B cell (primary cell): ENCODE data around the gene RNF114. TPM values are rescaled to one million over a fixed set of nuclear protein-coding genes. Genes with fewer than 3 reads are reported as not detected.

Source experiments
- ATAC-seq: fragments of 200-7000 bp; cut with Tn5 transposase; one replicate; pipeline ENCODE4 v1.10.0; 2021; ENCODE audit warnings: low read depth, mild to moderate bottlenecking, moderate number of reproducible peaks, moderate library complexity
- CTCF ChIA-PET: fragments of 350-600 bp; sonication (Branson Sonifier 250); formaldehyde crosslinking; loops from one replicate; lab custom pipeline; 2021; ENCODE audit warnings: antibody characterized with exemption, inconsistent platforms; lab: Charles Lee
- POLR2A ChIA-PET: fragments of 350-600 bp; sonication (Branson Sonifier 250); formaldehyde crosslinking; loops from one replicate; lab custom pipeline; 2021; ENCODE audit warnings: antibody characterized with exemption; lab: Charles Lee
- DNase-seq: peaks from one replicate; pipeline ENCODE4 v3.0.0; 2013
- H2AFZ ChIP-seq: 2 replicates; pipeline ENCODE4 v1.6.1; 2012; ENCODE audit warnings: mild to moderate bottlenecking, low read depth, low read length; ENCODE audit not compliant: insufficient read depth, poor library complexity, severe bottlenecking
- H3K27ac ChIP-seq, 2 donors: 1 replicate in 1 of 2; 2 replicates in 1 of 2; pipeline ENCODE4 v1.5.1; 2012 to 2013; ENCODE audit warnings: low read length in 2 of 2, mild to moderate bottlenecking in 2 of 2, moderate library complexity in 1 of 2
- H3K27me3 ChIP-seq, 4 experiments: fragments of 200-600 bp in 1 of 4; sonication (generic) in 1 of 4; replicated peaks in 1 of 4; 1 replicate in 2 of 4; 2 replicates in 2 of 4; pipeline versions ENCODE4 v1.6.1 to v1.7.0; 2013 to 2016; ENCODE audit warnings: low read length in 3 of 4, mild to moderate bottlenecking in 2 of 4, mixed read lengths in 1 of 4, moderate library complexity in 1 of 4; ENCODE audit not compliant: insufficient read depth in 4 of 4, control insufficient read depth in 3 of 4; ENCODE audit errors: control extremely low read depth in 1 of 4
- H3K36me3 ChIP-seq, 2 experiments: replicated peaks in 1 of 2; 1 replicate in 1 of 2; 2 replicates in 1 of 2; pipeline versions ENCODE4 v1.6.1 to v1.7.1; 2013; ENCODE audit warnings: low read length in 1 of 2; ENCODE audit not compliant: insufficient read depth in 2 of 2, control insufficient read depth in 1 of 2; ENCODE audit errors: control extremely low read depth in 1 of 2, extremely low read depth in 1 of 2
- H3K4me1 ChIP-seq, 2 donors: fragments of 200-600 bp in 1 of 2; sonication (generic) in 1 of 2; 1 replicate in 1 of 2; 2 replicates in 1 of 2; pipeline versions ENCODE4 v1.5.1 to v1.6.1; 2013 to 2017; ENCODE audit warnings: low read length in 2 of 2; ENCODE audit not compliant: control insufficient read depth in 2 of 2, insufficient read depth in 2 of 2
- H3K4me2 ChIP-seq: replicated peaks from 2 replicates; pipeline ENCODE3; 2012; ENCODE audit warnings: mild to moderate bottlenecking, low read depth, low read length; ENCODE audit not compliant: poor library complexity, severe bottlenecking
- H3K4me3 ChIP-seq, 5 experiments: fragments of 200-600 bp in 1 of 5; sonication (generic) in 1 of 5; 1 replicate in 3 of 5; 2 replicates in 2 of 5; pipeline versions ENCODE4 v1.5.1 to v1.7.0; 2011 to 2016; ENCODE audit warnings: low read length in 4 of 5, mild to moderate bottlenecking in 4 of 5, low read depth in 2 of 5, control low read depth in 1 of 5, moderate library complexity in 1 of 5; ENCODE audit not compliant: insufficient read depth in 1 of 5; ENCODE audit errors: control extremely low read depth in 1 of 5, extremely low read depth in 1 of 5
- H3K79me2 ChIP-seq: fragments of 200-600 bp; sonication (generic); one replicate; pipeline ENCODE4 v1.6.0; 2016; ENCODE audit warnings: low read length; ENCODE audit not compliant: control insufficient read depth, insufficient read depth
- H3K9ac ChIP-seq: fragments of 200-600 bp; sonication (generic); 2 replicates; pipeline ENCODE4 v1.6.1; 2017; ENCODE audit warnings: mild to moderate bottlenecking, low read length, moderate library complexity
- H3K9me3 ChIP-seq, 3 donors: one replicate each; pipeline versions ENCODE4 v1.6.1 to v1.7.1; 2013; ENCODE audit warnings: low read length in 2 of 3; ENCODE audit not compliant: control insufficient read depth in 2 of 3, insufficient read depth in 1 of 3; ENCODE audit errors: control extremely low read depth in 1 of 3
- H4K20me1 ChIP-seq: 2 replicates; pipeline ENCODE4 v1.6.0; 2012; ENCODE audit warnings: mild to moderate bottlenecking, low read length; ENCODE audit not compliant: insufficient read depth, control insufficient read depth, poor library complexity, severe bottlenecking
- H3K27ac Mint-ChIP-seq: one replicate; pipeline ENCODE4 v1.8.0; 2021; ENCODE audit warnings: mixed read lengths
- H3K27me3 Mint-ChIP-seq: one replicate; pipeline ENCODE4 v1.8.0; 2021; ENCODE audit warnings: mixed read lengths
- H3K4me1 Mint-ChIP-seq: one replicate; pipeline ENCODE4 v1.8.0; 2021; ENCODE audit warnings: mixed read lengths
- H3K4me3 Mint-ChIP-seq: one replicate; pipeline ENCODE4 v1.8.0; 2021; ENCODE audit warnings: mixed read lengths
- H3K9me3 Mint-ChIP-seq: one replicate; pipeline ENCODE4 v1.8.0; 2022; ENCODE audit warnings: mixed read lengths; ENCODE audit not compliant: insufficient read depth
- EZH2 ChIP-seq: IDR thresholded peaks from 2 replicates; pipeline ENCODE4 v1.6.1; 2012; ENCODE audit warnings: borderline replicate concordance, low read depth, mild to moderate bottlenecking, moderate library complexity, low read length; ENCODE audit not compliant: insufficient read depth, poor library complexity, severe bottlenecking
- WGBS: methylation state at CpG from one replicate; pipeline ENCODE4 v1.1.5; 2013; ENCODE audit warnings: missing lambda C conversion rate; ENCODE audit not compliant: insufficient coverage; 5-methylcytosine and 5-hydroxymethylcytosine counted together
- intact Hi-C: fragments of 100-400 bp; cut with micrococcal nuclease; formaldehyde crosslinking; loops from one replicate; pipeline ENCODE4 v1.10.0; 2022
- polyA plus RNA-seq: library from polyadenylated mRNA; depleted of rRNA; stranded (reverse); fragments of >200 nt; gene quantifications from 2 replicates; pipeline ENCODE4 v1.2.3, GENCODE V29; 2012
- total RNA-seq, 2 donors: library from RNA; stranded (reverse); fragments of 120-200 nt in 1 of 2; gene quantifications; 1 replicate in 1 of 2; 2 replicates in 1 of 2; pipeline versions ENCODE4 v1.2.3 to v1.2.4, GENCODE V29; 2013 to 2022
- TF ChIP-seq, protein P1 (sequence below): fragments of 200-600 bp; IDR thresholded peaks from one replicate; pipeline ENCODE4 v1.8.0; 2022; ENCODE audit warnings: antibody characterized with exemption, mild to moderate bottlenecking

Gene RNF114
- total and polyA plus RNA-seq, 2 donors (not counting 1 experiment from before 2014, with no cell fraction given), result 81.7 to 117 TPM

- H3K9me3 ChIP-seq, result peaks cover 0 to 3% (median 0%) of the 10 kb centered on the region in 3 donors
- ChIA-PET CTCF (interaction anchor here (0.8 to 1.8 kb wide), 2 partner anchors 85 to 193 kb away, joined by 4 to 25 read pairs; no protein-coding TSS in a partner anchor), POLR2A (no interaction called here)
- ATAC-seq, result no peak
- intact Hi-C loops, result no loop called here
- H3K79me2 ChIP-seq, result no peaks in the 10 kb centered on the region
- H3K27me3 ChIP-seq, result peaks cover 0 to 6% (median 0%) of the 10 kb centered on the region in 4 experiments
- H2AFZ ChIP-seq, result no peak overlapping the region
- H3K36me3 ChIP-seq, result no peaks in the 10 kb centered on the region
- no peak overlapping the region for H3K27ac ChIP-seq
- H3K9ac ChIP-seq, result no peak overlapping the region
- H3K4me2 ChIP-seq, result no peak overlapping the region
- no CpG with 5 or more reads among the region's 4 CpGs for WGBS
- no peak overlapping the region for H3K4me3 ChIP-seq
- peaks cover 11 to 16% of the 10 kb centered on the region in 2 donors for H3K4me1 ChIP-seq
- no peak for DNase-seq
- Mint-ChIP-seq H3K27ac (no peak overlapping the region), H3K4me1 (peaks cover 14% of the 10 kb centered on the region), H3K27me3 (no peaks in the 10 kb centered on the region), H3K4me3 (no peak overlapping the region), H3K9me3 (no peaks in the 10 kb centered on the region)
- no peak for TF ChIP-seq EZH2
- TF ChIP-seq, protein P1, sequence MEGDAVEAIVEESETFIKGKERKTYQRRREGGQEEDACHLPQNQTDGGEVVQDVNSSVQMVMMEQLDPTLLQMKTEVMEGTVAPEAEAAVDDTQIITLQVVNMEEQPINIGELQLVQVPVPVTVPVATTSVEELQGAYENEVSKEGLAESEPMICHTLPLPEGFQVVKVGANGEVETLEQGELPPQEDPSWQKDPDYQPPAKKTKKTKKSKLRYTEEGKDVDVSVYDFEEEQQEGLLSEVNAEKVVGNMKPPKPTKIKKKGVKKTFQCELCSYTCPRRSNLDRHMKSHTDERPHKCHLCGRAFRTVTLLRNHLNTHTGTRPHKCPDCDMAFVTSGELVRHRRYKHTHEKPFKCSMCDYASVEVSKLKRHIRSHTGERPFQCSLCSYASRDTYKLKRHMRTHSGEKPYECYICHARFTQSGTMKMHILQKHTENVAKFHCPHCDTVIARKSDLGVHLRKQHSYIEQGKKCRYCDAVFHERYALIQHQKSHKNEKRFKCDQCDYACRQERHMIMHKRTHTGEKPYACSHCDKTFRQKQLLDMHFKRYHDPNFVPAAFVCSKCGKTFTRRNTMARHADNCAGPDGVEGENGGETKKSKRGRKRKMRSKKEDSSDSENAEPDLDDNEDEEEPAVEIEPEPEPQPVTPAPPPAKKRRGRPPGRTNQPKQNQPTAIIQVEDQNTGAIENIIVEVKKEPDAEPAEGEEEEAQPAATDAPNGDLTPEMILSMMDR, result no peak
- H4K20me1 ChIP-seq, result no peaks in the 10 kb centered on the region
Observed at GRCh38 chr20:49986049-49986448, 49.9 kb downstream of the RNF114 start.

DNA sequence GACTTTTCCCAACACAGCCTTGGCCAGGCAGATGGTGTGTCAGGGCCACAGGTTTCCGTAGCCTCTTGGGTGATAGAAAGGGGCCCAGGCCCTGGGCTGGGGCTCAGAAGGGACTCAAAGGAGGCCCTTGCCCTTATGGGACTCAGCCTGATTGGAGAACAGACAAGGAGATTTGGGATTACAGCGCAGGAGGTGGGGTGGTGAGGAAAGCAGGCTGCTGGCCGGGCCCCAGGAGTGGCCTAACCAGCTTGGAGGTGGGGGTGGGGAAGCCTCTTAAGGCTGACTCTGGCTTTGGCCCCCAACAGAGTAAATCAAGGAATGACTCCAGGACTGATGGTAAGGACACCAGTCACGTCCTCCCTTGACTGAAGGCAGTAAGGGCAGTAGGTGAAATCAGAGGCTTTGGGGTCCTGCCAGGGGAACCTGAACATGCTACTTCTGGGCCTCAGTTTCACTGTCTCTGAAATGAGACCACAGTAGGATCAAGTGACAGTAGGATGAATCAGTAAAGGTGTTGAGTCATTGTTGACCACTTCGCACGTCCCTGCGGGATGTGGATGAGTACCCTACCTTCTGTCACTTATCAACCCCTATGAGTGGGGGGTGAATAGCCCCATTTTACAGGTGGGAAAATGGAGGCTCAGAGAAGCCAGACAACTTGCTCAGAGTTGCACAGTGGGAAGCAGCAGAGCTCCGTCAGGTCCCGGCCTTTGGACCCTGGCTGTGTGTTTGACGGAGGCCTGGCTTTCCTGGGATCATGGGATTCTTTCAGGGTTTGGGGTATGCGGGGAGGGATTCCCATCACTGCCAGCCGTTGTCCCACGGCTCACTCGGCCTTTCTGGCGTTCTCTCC lies 51.0 kb downstream of the RNF114 start:
- H3K9me3 ChIP-seq, result peaks cover 0 to 3% (median 0%) of the 10 kb centered on the region in 3 donors
- no peak for ATAC-seq
- Mint-ChIP-seq H3K4me1 (peaks cover 9% of the 10 kb centered on the region), H3K27ac (no peak overlapping the region), H3K4me3 (no peak overlapping the region), H3K27me3 (no peaks in the 10 kb centered on the region), H3K9me3 (no peaks in the 10 kb centered on the region)
- no peaks in the 10 kb centered on the region for H3K36me3 ChIP-seq
- no peak overlapping the region for H3K9ac ChIP-seq
- no peak overlapping the region for H3K27ac ChIP-seq
- H3K27me3 ChIP-seq, result peaks cover 0 to 6% (median 0%) of the 10 kb centered on the region in 4 experiments
- no peak overlapping the region for H3K4me3 ChIP-seq
- ChIA-PET POLR2A (interaction anchor here (0.5 to 0.7 kb wide), 2 partner anchors 60 to 104 kb away, joined by 3 to 7 read pairs; no protein-coding TSS in a partner anchor), CTCF (interaction anchor here (0.8 to 2.0 kb wide), 3 partner anchors 8 to 192 kb away, joined by 4 to 25 read pairs (median 12); no protein-coding TSS in a partner anchor)
- WGBS, result 98% methylated on average over 12 of the region's 15 CpGs
- intact Hi-C loops, result no loop called here
- H2AFZ ChIP-seq, result no peak overlapping the region
- DNase-seq, result no peak
- H4K20me1 ChIP-seq, result no peaks in the 10 kb centered on the region
- no peak overlapping the region for H3K4me2 ChIP-seq
- TF ChIP-seq EZH2, result no peak
- TF ChIP-seq, protein P1, result no peak
- peaks cover 6 to 9% of the 10 kb centered on the region in 2 donors for H3K4me1 ChIP-seq
- no peaks in the 10 kb centered on the region for H3K79me2 ChIP-seq
